Gastroesophageal sphincter (tissue), 4 donors: ENCODE results near the gene AGAP9. TPM values are rescaled to one million over a fixed set of nuclear protein-coding genes. Genes with fewer than 3 reads are reported as not detected.

Source experiments
- ATAC-seq: fragments of 150-250 bp; one replicate; pipeline ENCODE4 v1.9.1; 2016; ENCODE audit warnings: mild to moderate bottlenecking, moderate library complexity
- H3K27ac ChIP-seq, 4 donors: fragments of 200-600 bp; sonication (generic) in 3 of 4; 1 replicate in 3 of 4; 2 replicates in 1 of 4; pipeline ENCODE4 v1.5.1; 2016 to 2019
- H3K27me3 ChIP-seq: fragments of 200-600 bp; sonication (generic); one replicate; pipeline ENCODE4 v1.5.1; 2019
- H3K36me3 ChIP-seq, 2 donors: fragments of 200-600 bp; sonication (generic); one replicate each; pipeline ENCODE4 v1.5.1; 2019; ENCODE audit warnings: control low read depth in 1 of 2
- H3K4me1 ChIP-seq, 3 donors: fragments of 200-600 bp; sonication (generic); 1 replicate in 2 of 3; 2 replicates in 1 of 3; pipeline ENCODE4 v1.5.1; 2016 to 2019; ENCODE audit warnings: control low read depth in 2 of 3
- H3K4me3 ChIP-seq, 2 donors: fragments of 200-600 bp; sonication (generic); one replicate each; pipeline ENCODE4 v1.5.1; 2019; ENCODE audit warnings: mild to moderate bottlenecking in 1 of 2, moderate library complexity in 1 of 2
- H3K9me3 ChIP-seq, 3 donors: fragments of 200-600 bp; sonication (generic); one replicate each; pipeline ENCODE4 v1.5.1; 2017 to 2019; ENCODE audit warnings: control low read depth in 2 of 3
- CTCF ChIP-seq, 4 experiments: fragments of 200-600 bp in 2 of 4; fragments of 450-650 bp in 2 of 4; sonication (generic) in 1 of 4; IDR thresholded peaks; one replicate each; pipeline ENCODE4 v1.5.1; 2017 to 2019; ENCODE audit warnings: antibody characterized with exemption in 4 of 4, mild to moderate bottlenecking in 2 of 4, moderate library complexity in 2 of 4
- EP300 ChIP-seq: sonication (generic); formaldehyde crosslinking; IDR thresholded peaks from one replicate; pipeline ENCODE4 v1.6.1; 2017; ENCODE audit warnings: antibody characterized with exemption, mild to moderate bottlenecking
- POLR2A ChIP-seq, 2 donors: fragments of 450-650 bp; IDR thresholded peaks; one replicate each; pipeline ENCODE4 v1.6.1; 2017; ENCODE audit warnings: antibody characterized with exemption in 2 of 2, mild to moderate bottlenecking in 2 of 2, moderate library complexity in 1 of 2
- POLR2AphosphoS5 ChIP-seq: sonication (generic); formaldehyde crosslinking; IDR thresholded peaks from one replicate; pipeline ENCODE4 v1.6.1; 2017; ENCODE audit warnings: antibody characterized with exemption
- WGBS, 2 donors: methylation state at CpG; one replicate each; pipeline ENCODE4 v1.1.5; 2018; ENCODE audit warnings: low coverage in 1 of 2; 5-methylcytosine and 5-hydroxymethylcytosine counted together
- small RNA-seq, 4 donors: library from RNA; depleted of rRNA; stranded (forward); fragments of <200 nt; gene quantifications; one replicate each; pipeline ENCODE3, GENCODE V24; 2016
- total RNA-seq, 4 donors: library from RNA; depleted of rRNA; stranded (reverse); fragments of >200 nt; gene quantifications; one replicate each; pipeline ENCODE4 v1.1.0, GENCODE V29; 2016

AGAP9 gene
- total RNA-seq, 4 donors from 2014 or later = 1.6 to 11.7 (median 5.1) TPM

DNA sequence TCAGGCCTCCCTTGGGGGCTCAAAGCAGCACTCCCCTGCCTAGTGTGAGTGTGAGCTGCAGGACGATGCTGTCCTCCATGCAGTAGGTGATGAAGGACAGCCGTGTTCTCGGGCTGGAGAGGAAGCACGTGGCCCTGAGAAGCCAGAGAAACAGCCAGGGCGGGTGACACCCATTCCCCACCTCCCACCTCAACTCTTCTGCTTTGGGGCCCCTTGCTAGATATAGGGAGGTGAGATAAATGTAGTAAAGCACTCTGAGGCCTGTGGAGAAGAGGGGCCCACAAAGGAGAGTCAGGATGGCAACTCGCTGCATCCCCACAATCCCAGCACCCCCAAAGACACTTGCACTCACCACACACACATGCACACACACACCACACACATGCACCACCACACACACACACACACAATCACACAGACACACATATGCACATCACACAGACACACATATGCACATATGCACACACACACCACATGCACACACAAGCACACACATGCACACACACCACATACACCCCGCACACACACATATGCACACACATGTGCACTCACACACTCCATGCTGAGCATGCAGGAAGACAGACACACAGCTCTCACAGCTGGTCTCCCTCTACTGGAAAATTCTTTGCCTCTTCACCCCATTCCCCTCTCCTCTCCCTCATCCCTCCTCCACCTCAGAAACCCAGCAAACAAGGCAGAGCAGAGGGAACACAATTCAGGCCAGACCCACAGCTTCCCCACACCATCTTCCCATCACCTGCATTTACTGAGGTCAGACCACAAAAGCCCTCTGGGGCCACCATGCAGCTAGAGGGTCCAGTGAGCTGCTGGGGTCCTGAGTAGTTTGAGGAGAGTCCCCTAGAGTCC is 70.1 kb downstream of the AGAP9 start:
- Histone ChIP-seq H3K27ac (no peak overlapping the region), H3K4me3 (no peak overlapping the region), H3K36me3 (no peaks in the 10 kb centered on the region), H3K27me3 (no peaks in the 10 kb centered on the region), H3K9me3 (no peaks in the 10 kb centered on the region), H3K4me1 (no peaks in the 10 kb centered on the region)
- WGBS, 2 donors = 58 to 80% methylated on average over 1 to 2 of the region's 7 CpGs
- no peak for ATAC-seq
- TF ChIP-seq POLR2A (IDR thresholded peaks at IDR 0.05) (no peak), POLR2AphosphoS5 (no peak), EP300 (no peak), CTCF (IDR thresholded peaks at IDR 0.05) (no peak)

GRCh38 chr10:47452495-47453140 is 70.8 kb downstream of the AGAP9 start:
- Histone ChIP-seq H3K27ac (no peak overlapping the region), H3K9me3 (no peaks in the 10 kb centered on the region), H3K36me3 (no peaks in the 10 kb centered on the region), H3K4me3 (no peak overlapping the region), H3K27me3 (no peaks in the 10 kb centered on the region), H3K4me1 (no peaks in the 10 kb centered on the region)
- no peak for ATAC-seq
- WGBS, 2 donors = 58 to 84% methylated on average over 2 to 4 of the region's 11 CpGs
- TF ChIP-seq POLR2AphosphoS5 = no peak
- TF ChIP-seq POLR2A (IDR thresholded peaks at IDR 0.05) = no peak
- TF ChIP-seq EP300 = no peak
- TF ChIP-seq CTCF (IDR thresholded peaks at IDR 0.05) = no peak

DNA sequence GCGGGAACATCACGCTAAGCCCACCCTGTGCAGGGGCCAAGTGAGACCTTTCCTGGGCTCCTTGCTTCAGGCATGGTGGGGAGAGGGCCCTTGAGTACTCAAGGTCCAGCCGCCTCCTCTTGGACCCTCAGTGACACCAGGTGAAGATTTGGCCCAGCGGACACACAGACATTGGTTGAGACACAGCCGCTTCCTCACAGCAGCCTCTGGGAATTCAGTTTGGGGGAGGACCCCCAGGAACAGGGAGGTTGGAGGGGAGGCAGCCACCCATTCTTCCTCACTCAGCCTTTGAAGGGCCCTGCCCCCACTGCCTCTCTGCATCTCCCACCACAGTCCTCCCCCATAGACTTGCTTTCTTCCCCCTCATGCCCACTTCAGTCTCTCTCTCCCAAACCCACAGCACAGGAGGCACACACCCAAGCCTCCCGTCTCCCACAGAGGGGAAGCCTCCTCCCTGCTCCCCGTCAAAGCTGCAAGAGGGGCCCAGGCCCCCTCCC is 71.4 kb downstream of the AGAP9 start:
- H3K36me3 ChIP-seq = no peaks in the 10 kb centered on the region
- peaks cover 0 to 2% (median 0%) of the 10 kb centered on the region in 3 donors for H3K9me3 ChIP-seq
- WGBS, 2 donors = 55 to 80% methylated on average over 1 to 2 of the region's 7 CpGs
- H3K4me3 ChIP-seq = no peak overlapping the region
- no peak for ATAC-seq
- no peak overlapping the region for H3K27ac ChIP-seq
- no peaks in the 10 kb centered on the region for H3K27me3 ChIP-seq
- no peaks in the 10 kb centered on the region for H3K4me1 ChIP-seq
- no peak for TF ChIP-seq CTCF (IDR thresholded peaks at IDR 0.05)
- no peak for TF ChIP-seq POLR2A (IDR thresholded peaks at IDR 0.05)
- no peak for TF ChIP-seq EP300
- TF ChIP-seq POLR2AphosphoS5 = no peak

Small RNAs within 50 kb of the gene (small RNA-seq; reads per million reads assigned to genes)
- 0 reads per million in 4 donors for gene AL591684.3
- 0 reads per million in 4 donors for gene RNA5SP312

Other genes with a start within 250 kb of the AGAP9 start
- 10 to 100 TPM in 2 of 4 donors, 1 to 10 TPM in 2; 5.8 to 29.7 (median 10.8) TPM for gene GDF10, start 223.4 kb downstream of the AGAP9 start, total RNA-seq
- gene GDF2, start 201.2 kb downstream of the AGAP9 start, total RNA-seq = not detected
- not detected for gene RBP3, start 175.3 kb downstream of the AGAP9 start, total RNA-seq
- under 1 TPM in 2 of 4 donors, not detected in 2; 0.12 to 0.47 TPM for gene ZNF488, start 139.3 kb downstream of the AGAP9 start, total RNA-seq
- 1 to 10 TPM in 1 of 4 donors, under 1 TPM in 1, not detected in 2; 0.47 to 7.3 TPM for gene ANXA8, start 39.5 kb downstream of the AGAP9 start, total RNA-seq
- gene FAM25G, start 31.9 kb downstream of the AGAP9 start, total RNA-seq = not detected
- 1 to 10 TPM; 1.4 to 4.0 (median 2.0) TPM for gene SYT15B, start 240.0 kb upstream of the AGAP9 start, total RNA-seq